RPMI7951 (cell line): ENCODE data around the gene TBC1D4. TPM values are rescaled to one million over a fixed set of nuclear protein-coding genes. Genes with fewer than 3 reads are reported as not detected.

Experiments
- DNase-seq: peaks from one replicate; pipeline ENCODE4 v3.0.0-alpha.2; 2012; ENCODE audit warnings: low read depth
- total RNA-seq: library from RNA; depleted of rRNA; stranded (reverse); fragments of >200 nt; shearing (Covaris generic); gene quantifications from 2 replicates; pipeline ENCODE4 v1.2.3, GENCODE V29; 2014; rRNA removed

Gene TBC1D4
- 12.2 and 16.7 TPM in 2 replicates for total RNA-seq

- DNase-seq: peak; percentile 93
Measured at GRCh38 chr13:75482070-75482819, at the start of gene TBC1D4. Gene TBC1D4 (minus strand): TSS chr13:75482169. CDS start chr13:75481767, 402 bp downstream.

GRCh38 chr13:75530549-75530961, 48.6 kb upstream of the TBC1D4 start:
- DNase-seq: no peak

- DNase-seq: no peak
Measured at GRCh38 chr13:75521956-75522355, 40.0 kb upstream of the TBC1D4 start.

- no peak for DNase-seq
Measured at GRCh38 chr13:75518439-75519088, 36.6 kb upstream of the TBC1D4 start.

- DNase-seq: peak; percentile 40
Measured at GRCh38 chr13:75514080-75514995, 32.4 kb upstream of the TBC1D4 start.

GRCh38 chr13:75513271-75513670, 31.3 kb upstream of the TBC1D4 start:
- no peak for DNase-seq

GRCh38 chr13:75512253-75512652, 30.3 kb upstream of the TBC1D4 start:
- no peak for DNase-seq

GRCh38 chr13:75511051-75511625, 29.2 kb upstream of the TBC1D4 start:
- DNase-seq: no peak

- no peak for DNase-seq
Measured at GRCh38 chr13:75508002-75508548, 26.1 kb upstream of the TBC1D4 start.

GRCh38 chr13:75507027-75508001, 25.3 kb upstream of the TBC1D4 start:
- DNase-seq: no peak

- no peak for DNase-seq
Measured at GRCh38 chr13:75506018-75506417, 24.0 kb upstream of the TBC1D4 start.

- no peak for DNase-seq
Measured at GRCh38 chr13:75505327-75505726, 23.4 kb upstream of the TBC1D4 start.

GRCh38 chr13:75495938-75496337, 14.0 kb upstream of the TBC1D4 start:
- DNase-seq: no peak

- DNase-seq: no peak
Measured at GRCh38 chr13:75494491-75494890, 12.5 kb upstream of the TBC1D4 start.

GRCh38 chr13:75493156-75493555, 11.2 kb upstream of the TBC1D4 start:
- no peak for DNase-seq

GRCh38 chr13:75492389-75492788, 10.4 kb upstream of the TBC1D4 start:
- no peak for DNase-seq

GRCh38 chr13:75491376-75491775, 9.4 kb upstream of the TBC1D4 start:
- DNase-seq: no peak

- DNase-seq: peak; percentile 45
Measured at GRCh38 chr13:75489502-75490263, 7.7 kb upstream of the TBC1D4 start.
